ENCODE results near the gene UGT1A5.
"Not testable (repeated sequence)": the region's sequence is repeated elsewhere in the genome, so short reads cannot be mapped to it uniquely, and the experiment has no call there.

Gene UGT1A5

GRCh38 chr2:233693963-233694362 is 18.7 kb upstream of the UGT1A5 start:
- no peak for DNase-seq (ENCODE audit: low read depth)

- DNase-seq (ENCODE audit: low read depth): no peak
Observed at GRCh38 chr2:233698740-233699139, 14.0 kb upstream of the UGT1A5 start.

GRCh38 chr2:233699424-233700027 is 13.2 kb upstream of the UGT1A5 start:
- no peak for DNase-seq (ENCODE audit: low read depth)

GRCh38 chr2:233700028-233700635 is 12.6 kb upstream of the UGT1A5 start:
- DNase-seq (ENCODE audit: low read depth): no peak

GRCh38 chr2:233700842-233701241 is 11.9 kb upstream of the UGT1A5 start:
- not testable (repeated sequence) for DNase-seq (ENCODE audit: low read depth)

GRCh38 chr2:233702238-233702637 is 10.5 kb upstream of the UGT1A5 start:
- no peak for DNase-seq (ENCODE audit: low read depth)

GRCh38 chr2:233705911-233706506 is 6.7 kb upstream of the UGT1A5 start:
- DNase-seq (ENCODE audit: low read depth): no peak

- DNase-seq (ENCODE audit: low read depth): no peak
Observed at GRCh38 chr2:233706720-233707119, 6.0 kb upstream of the UGT1A5 start.

- no peak for DNase-seq (ENCODE audit: low read depth)
Observed at GRCh38 chr2:233707940-233708644, 4.6 kb upstream of the UGT1A5 start.

GRCh38 chr2:233708942-233709341 is 3.8 kb upstream of the UGT1A5 start:
- no peak for DNase-seq (ENCODE audit: low read depth)

- DNase-seq (ENCODE audit: low read depth): peak; percentile 37
Observed at GRCh38 chr2:233711312-233712008, 1.2 kb upstream of the UGT1A5 start.

GRCh38 chr2:233713262-233713615 is 532 bp downstream of the UGT1A5 start:
- DNase-seq (ENCODE audit: low read depth): no peak

GRCh38 chr2:233714121-233714520 is 1.4 kb downstream of the UGT1A5 start:
- no peak for DNase-seq (ENCODE audit: low read depth)

- DNase-seq (ENCODE audit: low read depth): no peak
Observed at GRCh38 chr2:233718552-233718951, 5.8 kb downstream of the UGT1A5 start, which contains the start of gene UGT1A4. Gene UGT1A4 (plus strand): TSS chr2:233718736. CDS start chr2:233718821, 85 bp downstream.

- no peak for DNase-seq (ENCODE audit: low read depth)
Observed at GRCh38 chr2:233728723-233729301, 16.1 kb downstream of the UGT1A5 start, which contains the start of gene UGT1A3. Gene UGT1A3 (plus strand): TSS chr2:233729042. CDS start chr2:233729127, 85 bp downstream.

GRCh38 chr2:233736868-233737653 is 24.4 kb downstream of the UGT1A5 start:
- DNase-seq (ENCODE audit: low read depth): not testable (repeated sequence)

GRCh38 chr2:233740870-233741269 is 28.2 kb downstream of the UGT1A5 start:
- DNase-seq (ENCODE audit: low read depth): no peak

GRCh38 chr2:233743464-233744259 is 31.0 kb downstream of the UGT1A5 start:
- DNase-seq (ENCODE audit: low read depth): no peak

- no peak for DNase-seq (ENCODE audit: low read depth)
Observed at GRCh38 chr2:233745073-233745755, 32.5 kb downstream of the UGT1A5 start.

GRCh38 chr2:233745838-233746237 is 33.1 kb downstream of the UGT1A5 start:
- DNase-seq (ENCODE audit: low read depth): not testable (repeated sequence)

Measured in stimulated activated CD8-positive, alpha-beta memory T cell treated with anti-CD3 and anti-CD28 coated beads, Interleukin-15, amount 100 ng/mL, for 24 hours (primary cell).